Central memory CD8-positive, alpha-beta T cell (primary cell): Measurements from ENCODE around the gene NGEF.

Experiments
- ATAC-seq: fragments of 150-1000 bp; cut with Tn5 transposase; replicated peaks from 2 replicates; pipeline ENCODE4 v1.10.0; 2022; ENCODE audit warnings: mild to moderate bottlenecking, moderate FRiP score, moderate number of reproducible peaks; ENCODE audit not compliant: poor library complexity, severe bottlenecking; ENCODE audit errors: extremely low read depth
- DNase-seq, 2 donors: peaks; one replicate each; pipeline ENCODE4 v3.0.0; 2021; ENCODE audit warnings: low spot score in 2 of 2
- H3K27ac Mint-ChIP-seq: one replicate; pipeline ENCODE4 v1.8.0; 2022; ENCODE audit warnings: low read depth, mild to moderate bottlenecking, moderate library complexity, mixed read lengths
- H3K27me3 Mint-ChIP-seq: one replicate; pipeline ENCODE4 v1.8.0; 2022; ENCODE audit warnings: mixed read lengths
- H3K36me3 Mint-ChIP-seq: one replicate; pipeline ENCODE4 v1.8.0; 2022; ENCODE audit warnings: mild to moderate bottlenecking, moderate library complexity, mixed read lengths; ENCODE audit not compliant: insufficient read depth
- H3K4me1 Mint-ChIP-seq: one replicate; pipeline ENCODE4 v1.8.0; 2022; ENCODE audit warnings: mixed read lengths
- H3K4me3 Mint-ChIP-seq: one replicate; pipeline ENCODE4 v1.8.0; 2022; ENCODE audit warnings: mild to moderate bottlenecking, moderate library complexity, mixed read lengths
- H3K9me3 Mint-ChIP-seq: one replicate; pipeline ENCODE4 v1.8.0; 2022; ENCODE audit warnings: mixed read lengths

NGEF gene

GRCh38 chr2:232831496-232831895, 181.6 kb downstream of the NGEF start:
- Mint-ChIP-seq H3K27me3 (no peaks in the 10 kb centered on the region), H3K4me1 (peaks cover 5% of the 10 kb centered on the region), H3K36me3 (peaks cover 51% of the 10 kb centered on the region), H3K27ac (no peak overlapping the region), H3K9me3 (no peaks in the 10 kb centered on the region), H3K4me3 (no peak overlapping the region)
- DNase-seq (no peak), ATAC-seq (no peak)

- H3K27ac Mint-ChIP-seq = peak overlapping the region; percentile 26
- peaks cover 10% of the 10 kb centered on the region for H3K4me1 Mint-ChIP-seq
- no peaks in the 10 kb centered on the region for H3K9me3 Mint-ChIP-seq
- H3K4me3 Mint-ChIP-seq = no peak overlapping the region
- peaks cover 50% of the 10 kb centered on the region for H3K36me3 Mint-ChIP-seq
- ATAC-seq = no peak
- no peak for DNase-seq
- H3K27me3 Mint-ChIP-seq = no peaks in the 10 kb centered on the region
These were observed 183.1 kb downstream of the NGEF start for GRCh38 chr2:232829988-232830387.
